ENCODE data around the gene NFATC3.
"Not testable (repeated sequence)": the region's sequence is repeated elsewhere in the genome, so short reads cannot be mapped to it uniquely, and the experiment has no call there.

NFATC3 gene

DNA sequence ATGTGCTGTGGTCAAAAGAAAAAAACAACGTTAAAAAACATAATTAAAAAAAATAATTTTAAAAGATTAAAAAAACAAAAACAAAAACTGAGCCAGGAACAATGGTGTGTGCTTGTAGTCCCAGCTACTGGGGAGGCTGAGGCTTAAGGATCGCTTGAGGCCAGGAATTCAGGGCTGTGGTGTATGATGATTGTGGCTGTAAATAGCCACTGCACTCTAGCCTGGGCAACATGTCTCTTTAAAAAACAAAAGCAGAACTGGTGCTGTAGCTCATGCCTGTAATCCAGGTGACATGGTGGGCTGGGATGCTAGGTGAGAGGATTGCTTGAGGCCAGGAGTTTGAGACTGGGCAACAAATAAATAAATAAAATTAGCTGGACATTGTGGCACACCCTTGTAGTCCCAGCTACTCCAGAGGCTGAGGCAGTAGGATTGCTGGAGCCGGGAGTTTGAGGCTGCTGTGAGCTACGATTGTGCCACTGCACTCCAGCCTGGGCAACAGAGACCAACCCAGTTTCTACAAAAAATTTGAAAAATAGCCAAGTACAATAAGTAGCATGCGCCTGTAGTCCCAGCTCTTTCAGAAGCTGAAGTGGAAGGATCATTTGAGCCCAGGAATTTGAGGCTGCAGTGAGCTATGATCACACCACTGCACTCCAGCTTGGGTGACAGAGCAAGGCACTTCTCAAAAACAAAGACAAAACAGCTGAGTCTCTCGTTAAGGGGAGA lies 43.6 kb downstream of the NFATC3 start:
- DNase-seq, result no peak

DNA sequence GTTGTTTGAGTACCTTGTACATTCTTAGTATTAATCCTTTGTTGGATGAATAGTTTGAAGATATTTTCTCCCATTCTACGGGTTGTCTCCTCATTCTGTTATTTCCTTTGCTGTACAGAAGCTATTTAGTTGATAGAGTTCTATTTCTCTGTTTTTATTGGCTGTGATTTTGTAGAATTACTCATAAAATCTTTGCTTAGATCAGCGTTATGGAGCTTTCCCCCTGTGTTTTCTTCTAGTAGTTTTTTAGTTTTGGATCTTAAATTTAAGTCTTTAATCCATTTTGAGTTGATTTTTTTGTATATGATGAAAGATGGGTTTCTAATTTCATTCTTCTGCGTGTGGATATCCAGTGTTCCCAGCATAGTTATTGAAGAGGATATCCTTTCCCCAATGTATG lies 45.4 kb downstream of the NFATC3 start:
- no peak for DNase-seq

DNA sequence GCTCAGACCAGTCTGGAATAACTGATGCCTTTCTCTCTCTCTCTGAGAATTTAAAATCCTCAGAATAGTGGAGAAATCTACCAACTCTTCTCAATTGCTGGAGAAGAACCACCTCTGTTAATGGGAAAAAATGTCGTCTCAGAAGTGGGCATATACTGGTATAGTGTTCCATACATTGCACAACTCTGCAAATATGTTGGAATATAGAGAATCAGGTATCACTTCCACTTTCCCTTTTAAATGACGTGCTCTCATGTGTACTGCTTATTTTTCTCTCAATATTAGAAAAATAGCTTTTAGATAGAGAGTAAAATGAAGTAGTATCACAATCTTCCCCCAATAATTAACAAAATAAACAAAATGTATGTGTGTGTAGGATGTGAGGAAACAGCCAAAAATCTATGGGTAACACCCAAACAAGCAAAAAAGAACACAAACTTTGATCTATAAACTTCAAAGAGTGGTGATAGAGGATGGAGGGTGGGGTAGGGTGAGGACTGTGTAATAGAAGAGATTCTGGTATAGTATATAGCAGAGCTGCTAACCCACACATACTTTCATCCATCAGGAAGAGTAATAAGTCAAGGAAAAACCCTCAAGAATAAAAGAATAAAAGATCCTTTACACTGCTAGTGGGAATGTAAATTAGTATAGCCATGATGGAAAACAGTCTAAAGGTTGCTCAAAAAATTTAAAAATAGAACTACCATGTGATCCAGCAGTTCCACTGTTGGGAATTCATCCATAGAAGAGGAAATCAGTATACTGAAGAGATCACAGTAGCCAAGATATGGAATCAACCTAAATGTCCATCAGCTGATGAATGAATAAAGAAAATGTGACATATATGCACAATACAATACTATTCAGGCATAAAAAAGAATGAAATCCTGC lies 46.9 kb downstream of the NFATC3 start:
- DNase-seq, result no peak

DNA sequence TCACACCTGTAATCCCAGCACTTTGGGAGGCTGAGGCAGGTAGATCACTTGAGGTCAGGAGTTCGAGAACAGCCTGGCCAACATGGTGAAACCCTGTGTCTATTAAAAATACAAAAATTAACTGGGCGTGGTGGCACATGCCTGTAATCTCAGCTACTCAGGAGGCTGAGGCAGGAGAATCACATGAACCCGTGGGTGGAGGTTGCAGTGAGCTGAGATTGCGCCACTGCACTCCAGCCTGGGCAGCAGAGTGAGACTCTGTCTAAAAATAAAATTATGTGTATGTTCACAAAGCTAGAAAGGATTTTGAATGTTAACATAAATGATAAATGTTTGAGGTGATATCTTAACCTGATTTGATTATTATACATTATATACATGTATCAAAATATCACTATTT lies 47.8 kb downstream of the NFATC3 start:
- not testable (repeated sequence) for DNase-seq

DNA sequence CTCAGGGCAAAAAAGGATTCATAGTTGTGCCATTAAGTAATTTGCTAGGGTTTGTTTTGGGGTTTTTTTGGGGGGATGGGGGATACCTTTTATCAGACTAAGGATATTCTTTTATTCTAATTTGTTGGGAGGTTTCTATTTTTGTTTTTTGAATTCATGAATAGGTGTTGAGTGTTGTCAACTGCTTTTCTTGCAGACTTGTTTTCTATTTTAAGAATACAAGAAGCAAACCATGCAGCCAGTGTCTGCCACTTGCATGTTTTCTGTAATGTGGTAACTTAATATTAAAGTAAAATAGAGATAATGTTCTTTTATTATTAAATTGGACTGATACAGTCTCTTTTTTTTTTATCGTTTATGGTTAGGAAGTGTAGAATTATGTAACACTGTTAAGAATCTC lies 49.5 kb downstream of the NFATC3 start:
- DNase-seq, result no peak

DNA sequence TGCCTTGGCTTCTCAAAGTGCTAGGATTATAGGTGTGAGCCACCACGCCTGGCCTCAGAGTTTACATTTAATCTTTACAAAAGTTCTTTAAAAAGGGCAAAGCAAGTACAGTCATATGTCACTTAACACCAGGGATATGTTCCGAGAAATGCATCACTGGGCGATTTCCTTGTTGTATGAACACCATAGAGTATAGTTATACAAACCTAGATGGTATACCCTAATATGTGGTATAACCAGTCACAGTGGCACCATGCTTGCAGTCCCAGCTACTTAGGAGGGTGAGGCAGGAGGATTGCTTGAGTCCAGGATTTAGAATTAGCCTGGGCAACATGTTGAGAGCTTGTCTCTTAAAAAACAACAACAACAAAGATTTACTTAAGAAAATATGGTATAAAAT lies 51.3 kb downstream of the NFATC3 start:
- DNase-seq, result no peak

DNA sequence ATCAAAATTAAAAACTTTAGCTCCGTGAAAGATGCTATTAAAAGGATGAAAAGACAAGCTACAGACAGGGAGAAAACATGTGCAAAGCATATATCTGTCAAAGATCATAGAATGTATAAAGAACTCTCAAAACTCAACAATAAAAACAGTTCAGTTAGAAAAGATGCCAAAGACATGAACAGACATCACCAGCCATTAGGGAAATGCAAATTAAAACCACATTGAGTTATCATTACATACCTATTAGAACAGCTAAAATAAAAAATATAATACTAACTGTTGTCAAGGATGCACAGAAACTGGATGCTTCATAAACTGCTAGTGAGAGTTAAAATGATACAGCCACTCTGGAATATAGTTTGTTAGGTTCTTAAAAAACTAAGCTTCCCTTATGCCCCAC lies 58.8 kb downstream of the NFATC3 start:
- no peak for DNase-seq

DNA sequence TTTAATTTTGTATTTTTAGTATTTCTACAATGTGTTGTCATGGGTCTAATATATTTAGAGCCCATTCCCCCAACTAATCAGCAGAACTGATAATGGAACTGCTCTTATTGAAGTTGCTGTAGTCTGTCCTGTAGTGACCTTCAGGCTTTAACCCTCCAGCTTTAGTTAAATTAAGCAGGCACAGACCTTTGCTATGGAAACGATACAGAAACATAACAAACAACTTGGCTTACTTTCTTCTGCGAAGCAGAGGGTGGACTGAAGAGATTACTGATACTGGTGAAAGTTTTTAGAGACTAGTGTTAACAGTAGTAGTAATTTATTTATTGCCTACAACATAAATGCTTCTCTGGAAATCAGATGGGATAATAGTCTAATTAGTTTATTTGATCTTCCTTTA lies 61.4 kb downstream of the NFATC3 start:
- DNase-seq, result no peak

DNA sequence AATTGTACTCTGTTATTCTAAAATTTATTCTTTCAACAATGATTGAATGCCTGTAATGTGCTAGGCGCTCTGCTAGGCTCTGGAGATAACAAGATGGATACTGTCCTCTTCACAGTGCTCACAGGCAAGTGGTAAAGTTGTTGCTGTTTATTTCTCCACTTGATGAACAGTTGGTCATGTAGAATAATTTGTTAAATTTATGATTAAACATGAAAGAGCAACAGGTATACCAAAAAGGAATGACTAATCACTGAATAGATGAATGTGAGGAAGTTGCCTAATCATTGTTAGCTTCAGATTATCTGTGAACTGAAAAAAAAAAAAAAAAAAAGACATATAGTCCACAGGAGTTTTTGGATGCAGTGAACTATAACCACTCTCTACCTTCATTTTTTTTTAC lies 62.3 kb downstream of the NFATC3 start:
- DNase-seq, result no peak

DNA sequence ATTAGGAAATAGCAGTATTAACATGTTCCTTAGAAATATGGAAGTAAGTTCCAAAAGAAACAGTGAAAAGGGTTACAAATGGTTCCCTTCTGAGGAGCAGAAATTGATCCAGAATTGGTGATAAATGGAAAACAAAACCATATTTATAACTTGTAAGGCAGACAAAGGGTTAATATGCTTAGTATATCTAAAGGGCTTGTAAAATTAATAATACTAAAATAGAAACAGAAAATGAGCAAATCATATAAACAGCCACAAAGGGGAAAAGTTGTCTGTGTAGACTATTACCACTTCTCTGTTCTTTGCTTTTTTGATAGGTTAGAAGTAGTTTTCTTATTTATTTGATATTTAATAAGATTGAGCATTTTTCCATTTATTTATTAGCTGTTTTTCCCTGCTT lies 64.4 kb downstream of the NFATC3 start:
- DNase-seq, result no peak

DNA sequence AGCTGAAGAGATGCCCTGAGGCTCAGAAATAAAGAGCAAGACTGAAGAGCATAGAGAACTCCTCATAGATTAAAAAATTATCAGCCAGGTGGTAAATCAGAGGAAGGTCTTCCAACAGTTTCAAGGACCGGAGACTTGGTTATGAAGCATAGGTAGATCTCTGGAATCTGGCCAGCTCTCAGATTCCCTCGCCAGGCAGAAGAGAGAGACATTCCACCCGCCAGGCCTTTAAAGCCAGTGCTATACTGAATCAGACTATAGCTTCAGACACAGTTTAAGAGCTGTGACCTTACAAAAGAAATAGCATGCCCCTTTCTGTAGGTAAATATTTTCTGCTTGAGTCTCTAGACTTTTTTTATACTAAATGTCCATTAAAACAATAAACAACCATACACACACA lies 70.3 kb downstream of the NFATC3 start:
- no peak for DNase-seq

DNA sequence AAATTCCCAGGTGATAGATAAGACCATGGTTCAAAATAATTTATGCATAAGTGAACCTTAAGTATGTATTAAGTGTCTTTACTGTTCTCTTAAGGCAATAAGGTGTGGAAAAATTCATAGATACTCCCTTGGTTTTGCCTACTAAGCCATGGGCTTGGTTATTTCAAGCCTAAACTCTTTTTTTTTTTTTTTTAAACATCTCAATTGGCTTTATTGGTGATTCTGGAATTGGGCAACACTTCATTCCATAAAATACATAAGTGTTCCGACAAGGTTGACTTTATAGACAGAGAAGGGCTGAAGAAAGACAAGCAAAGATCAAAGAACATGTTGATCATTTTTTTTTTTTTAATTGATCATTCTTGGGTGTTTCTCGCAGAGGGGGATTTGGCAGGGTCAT lies 77.2 kb downstream of the NFATC3 start:
- DNase-seq, result no peak

DNA sequence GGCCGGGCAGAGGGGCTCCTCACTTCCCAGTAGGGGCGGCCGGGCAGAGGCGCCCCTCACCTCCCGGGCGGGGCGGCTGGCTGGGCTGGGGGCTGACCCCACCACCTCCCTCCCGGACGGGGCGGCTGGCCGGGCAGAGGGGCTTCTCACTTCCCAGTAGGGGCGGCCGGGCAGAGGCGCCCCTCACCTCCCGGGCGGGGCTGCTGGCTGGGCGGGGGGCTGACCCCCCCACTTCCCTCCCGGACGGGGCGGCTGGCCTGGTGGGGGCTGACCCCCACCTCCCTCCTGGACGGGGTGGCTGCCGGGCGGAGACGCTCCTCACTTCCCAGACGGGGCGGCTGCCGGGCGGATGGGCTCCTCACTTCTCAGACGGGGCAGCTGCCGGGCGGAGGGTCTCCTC lies 78.1 kb downstream of the NFATC3 start:
- DNase-seq, result not testable (repeated sequence)

DNA sequence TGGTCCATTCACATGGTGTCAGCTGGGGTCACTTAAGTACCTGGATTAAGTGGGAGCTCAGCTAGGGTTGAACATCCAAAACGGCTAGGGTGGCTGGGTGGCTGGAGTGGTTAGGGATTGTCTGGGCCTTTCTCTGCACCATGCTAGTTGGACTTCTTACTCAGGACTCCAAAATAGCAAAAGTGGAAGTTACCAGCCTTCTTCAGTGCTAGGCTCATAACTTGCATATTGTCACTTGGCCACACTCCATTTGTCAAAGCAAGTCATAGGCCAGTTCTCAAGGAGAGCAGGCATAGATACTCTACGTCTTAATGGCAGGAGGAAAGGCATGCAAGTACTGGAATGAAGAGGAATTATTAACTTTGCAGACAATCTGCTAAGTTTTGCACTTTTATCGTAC lies 81.1 kb downstream of the NFATC3 start:
- no peak for DNase-seq

DNA sequence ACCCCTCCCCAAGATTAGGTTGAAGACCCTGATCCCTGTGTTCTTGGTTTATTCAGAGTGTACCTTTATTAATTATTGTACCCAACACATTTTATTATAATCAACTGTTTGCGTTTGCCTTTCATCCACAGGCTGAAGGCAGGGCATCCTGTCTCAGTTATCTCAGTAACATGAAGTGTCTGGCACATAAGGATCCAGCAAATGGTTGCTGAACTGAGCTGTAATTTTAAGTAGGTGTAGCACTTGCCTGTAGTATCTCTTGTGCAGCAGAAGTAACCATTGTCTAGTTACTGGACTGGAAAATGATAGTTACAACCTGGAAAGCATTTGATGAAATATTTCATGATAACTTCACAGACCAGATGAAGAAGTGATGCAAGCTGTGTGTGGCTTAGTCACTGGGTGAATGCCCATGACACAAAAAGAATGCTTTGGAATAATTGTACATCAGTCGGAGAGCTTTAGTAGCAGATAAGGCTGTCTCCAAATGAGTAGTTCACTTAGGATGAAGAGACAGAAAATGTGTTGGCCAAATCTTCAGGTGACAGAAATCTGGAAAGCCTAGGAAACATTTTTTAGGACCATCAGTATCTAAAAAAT lies 94.1 kb downstream of the NFATC3 start:
- no peak for DNase-seq

DNA sequence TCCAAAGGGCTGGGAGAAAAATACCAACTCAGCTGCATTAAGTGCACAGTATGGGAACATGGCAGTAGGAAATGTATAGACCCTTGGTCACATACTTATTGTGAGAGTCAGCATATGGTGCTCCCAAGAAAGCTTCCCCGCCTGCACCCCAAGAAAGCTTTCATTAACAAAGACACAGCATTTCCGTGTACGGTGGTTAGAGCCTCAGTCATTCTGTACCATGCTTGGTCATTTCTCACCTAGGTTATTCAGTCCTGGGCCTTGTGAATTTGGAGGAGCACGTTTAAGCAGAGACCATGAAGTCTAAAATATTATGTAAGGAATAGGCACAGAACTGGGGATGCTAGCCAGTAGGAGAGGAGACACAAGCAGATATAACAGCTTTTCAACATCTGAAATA lies 94.7 kb downstream of the NFATC3 start:
- no peak for DNase-seq

DNA sequence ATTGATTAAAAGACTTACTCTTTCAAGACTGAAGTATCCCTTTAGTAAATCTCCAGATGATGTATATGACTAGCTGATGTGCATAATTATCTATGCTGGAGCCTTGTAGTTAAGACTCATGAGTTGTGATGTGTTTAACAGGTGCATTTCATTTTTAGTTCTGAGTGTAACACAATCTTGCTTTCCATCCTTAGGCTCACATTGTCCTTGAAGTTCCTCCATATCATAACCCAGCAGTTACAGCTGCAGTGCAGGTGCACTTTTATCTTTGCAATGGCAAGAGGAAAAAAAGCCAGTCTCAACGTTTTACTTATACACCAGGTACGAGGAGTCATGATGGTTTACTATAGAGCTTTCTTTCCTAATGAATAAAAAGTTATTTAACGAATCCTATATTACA lies 97.9 kb downstream of the NFATC3 start:
- no peak for DNase-seq

DNA sequence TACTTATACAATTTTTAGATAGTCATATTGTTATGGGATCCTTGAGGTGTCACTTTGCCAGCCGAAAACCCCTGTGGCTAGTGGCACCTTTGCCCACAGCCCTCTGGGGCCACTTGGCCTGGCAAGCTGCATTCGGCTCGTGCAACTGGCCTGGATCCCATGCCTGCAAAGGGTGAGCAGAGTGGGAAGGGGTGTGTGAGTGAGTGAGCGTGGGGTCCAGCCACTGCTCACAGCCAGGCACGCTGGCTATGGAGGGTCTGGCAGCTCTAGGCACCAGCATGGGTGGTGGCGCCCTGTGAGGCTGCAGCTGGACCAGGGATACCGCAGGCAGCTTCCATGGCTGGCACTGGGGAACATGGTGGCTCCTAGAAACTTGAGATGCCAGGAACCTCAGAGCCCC lies 101.7 kb downstream of the NFATC3 start:
- no peak for DNase-seq

DNA sequence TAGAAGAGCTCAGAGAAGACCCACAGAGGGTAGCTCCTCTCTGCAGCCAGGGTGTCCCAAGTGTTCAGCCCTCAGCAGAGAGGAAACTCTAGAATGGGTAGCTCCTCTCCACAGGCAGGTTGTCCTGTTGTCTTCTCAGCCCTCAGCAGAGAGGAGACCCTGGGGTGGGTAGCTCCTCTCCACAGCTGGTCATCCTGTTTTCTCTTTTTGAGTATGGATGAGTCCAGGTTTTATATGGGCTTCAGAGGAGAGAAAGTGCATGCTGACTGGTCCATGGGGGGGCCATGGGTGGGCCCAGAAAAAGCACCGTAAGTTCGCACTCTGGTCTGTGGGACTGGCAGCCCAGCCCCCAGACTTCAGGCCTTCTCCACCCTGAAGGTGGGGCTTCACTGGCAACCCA lies 102.3 kb downstream of the NFATC3 start:
- no peak for DNase-seq

DNA sequence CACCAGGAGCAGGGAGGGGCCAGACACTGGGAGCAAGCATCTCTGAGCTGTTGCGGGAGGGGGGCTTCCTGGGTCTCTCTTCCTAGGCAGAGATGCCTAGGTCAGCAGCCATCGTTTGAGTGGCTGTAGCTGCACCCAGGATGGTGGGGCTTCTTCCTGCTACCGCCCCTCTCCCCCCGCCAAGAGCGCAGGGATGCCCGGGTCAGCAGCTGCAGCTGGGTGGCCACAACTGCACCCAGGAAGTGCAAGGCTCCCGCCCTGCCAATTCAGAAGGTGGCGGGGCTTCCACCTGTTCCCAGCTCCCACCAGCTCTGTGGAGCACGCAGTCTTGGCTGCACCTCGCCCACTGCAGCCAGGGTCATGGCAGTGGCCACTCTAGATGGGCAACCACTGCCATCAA lies 103.0 kb downstream of the NFATC3 start:
- DNase-seq, result no peak

DNA sequence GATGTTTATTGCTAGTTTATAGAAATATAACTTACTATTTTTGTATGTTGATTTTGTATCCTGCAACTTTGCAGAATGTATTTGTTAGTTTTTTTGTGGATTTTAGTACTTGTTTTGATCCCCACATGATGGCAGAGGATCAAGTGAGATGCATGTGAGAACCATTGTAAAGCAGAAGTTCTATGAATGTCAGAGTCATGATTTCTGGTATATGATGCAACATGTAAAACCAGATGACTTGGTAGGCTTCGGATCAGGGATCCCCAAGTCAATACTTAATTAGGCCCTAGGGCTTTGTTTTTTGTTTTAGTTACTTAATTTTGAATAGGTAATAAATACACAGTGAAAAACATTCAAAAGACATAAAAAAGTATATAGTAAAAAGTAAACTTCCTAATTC lies 104.9 kb downstream of the NFATC3 start:
- DNase-seq, result no peak

DNA sequence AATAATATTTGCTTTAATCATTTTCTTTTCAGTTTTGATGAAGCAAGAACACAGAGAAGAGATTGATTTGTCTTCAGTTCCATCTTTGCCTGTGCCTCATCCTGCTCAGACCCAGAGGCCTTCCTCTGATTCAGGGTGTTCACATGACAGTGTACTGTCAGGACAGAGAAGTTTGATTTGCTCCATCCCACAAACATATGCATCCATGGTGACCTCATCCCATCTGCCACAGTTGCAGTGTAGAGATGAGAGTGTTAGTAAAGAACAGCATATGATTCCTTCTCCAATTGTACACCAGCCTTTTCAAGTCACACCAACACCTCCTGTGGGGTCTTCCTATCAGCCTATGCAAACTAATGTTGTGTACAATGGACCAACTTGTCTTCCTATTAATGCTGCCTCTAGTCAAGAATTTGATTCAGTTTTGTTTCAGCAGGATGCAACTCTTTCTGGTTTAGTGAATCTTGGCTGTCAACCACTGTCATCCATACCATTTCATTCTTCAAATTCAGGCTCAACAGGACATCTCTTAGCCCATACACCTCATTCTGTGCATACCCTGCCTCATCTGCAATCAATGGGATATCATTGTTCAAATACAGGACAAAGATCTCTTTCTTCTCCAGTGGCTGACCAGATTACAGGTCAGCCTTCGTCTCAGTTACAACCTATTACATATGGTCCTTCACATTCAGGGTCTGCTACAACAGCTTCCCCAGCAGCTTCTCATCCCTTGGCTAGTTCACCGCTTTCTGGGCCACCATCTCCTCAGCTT lies 105.8 kb downstream of the NFATC3 start:
- no peak for DNase-seq

DNA sequence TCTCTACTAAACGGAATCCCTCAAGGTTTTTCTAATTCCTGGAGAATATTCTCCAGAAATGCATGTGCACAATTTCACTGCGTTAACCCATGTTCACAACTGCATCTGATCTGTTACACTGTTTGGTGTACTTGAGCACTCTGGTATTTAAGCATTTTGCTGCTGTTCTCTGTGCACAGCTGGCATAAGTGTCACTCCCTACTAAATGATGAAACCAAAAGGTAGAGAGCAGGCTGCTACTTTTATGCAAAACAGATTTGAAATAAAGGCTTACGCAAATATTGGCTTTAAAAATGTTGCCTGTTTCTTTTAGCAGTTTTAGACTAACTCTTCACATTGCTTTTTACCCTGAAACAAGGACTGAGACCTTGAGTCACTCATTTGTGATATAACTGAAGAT lies 109.1 kb downstream of the NFATC3 start:
- DNase-seq, result no peak
